Tibial nerve (tissue), 4 donors: ENCODE results near the gene FNDC3B. TPM values are rescaled to one million over a fixed set of nuclear protein-coding genes. Genes with fewer than 3 reads are reported as not detected.

Source experiments
- DNase-seq, 2 donors: peaks; one replicate each; pipeline ENCODE4 v3.0.0-alpha.2; 2019; ENCODE audit warnings: low spot score in 2 of 2
- H3K27ac ChIP-seq, 4 donors: fragments of 200-600 bp; sonication (generic) in 3 of 4; one replicate each; pipeline ENCODE4 v1.5.1; 2017 to 2019; ENCODE audit warnings: mild to moderate bottlenecking in 1 of 4
- H3K27me3 ChIP-seq, 2 donors: fragments of 200-600 bp; sonication (generic) in 1 of 2; one replicate each; pipeline versions ENCODE4 v1.5.1 to v1.6.0; 2017 to 2019
- H3K36me3 ChIP-seq, 3 donors: fragments of 200-600 bp; sonication (generic); one replicate each; pipeline ENCODE4 v1.5.1; 2018 to 2019
- H3K4me1 ChIP-seq, 4 donors: fragments of 200-600 bp; sonication (generic) in 3 of 4; one replicate each; pipeline ENCODE4 v1.5.1; 2017 to 2019
- H3K4me3 ChIP-seq, 4 donors: fragments of 200-600 bp; sonication (generic) in 3 of 4; one replicate each; pipeline ENCODE4 v1.5.1; 2017 to 2019; ENCODE audit warnings: mild to moderate bottlenecking in 1 of 4, moderate library complexity in 1 of 4
- H3K9me3 ChIP-seq, 4 donors: fragments of 200-600 bp; sonication (generic) in 3 of 4; one replicate each; pipeline ENCODE4 v1.5.1; 2017 to 2019
- EP300 ChIP-seq, 2 donors: sonication (generic); formaldehyde crosslinking; IDR thresholded peaks; one replicate each; pipeline ENCODE4 v1.6.1; 2017; ENCODE audit warnings: antibody characterized with exemption in 2 of 2, mild to moderate bottlenecking in 1 of 2
- POLR2A ChIP-seq, 2 donors: fragments of 450-650 bp; IDR thresholded peaks; one replicate each; pipeline ENCODE4 v1.6.1; 2017; ENCODE audit warnings: antibody characterized with exemption in 2 of 2, mild to moderate bottlenecking in 2 of 2, moderate library complexity in 2 of 2
- WGBS, 2 donors: methylation state at CpG; one replicate each; pipeline ENCODE4 v1.1.5; 2018; 5-methylcytosine and 5-hydroxymethylcytosine counted together
- total RNA-seq, 4 donors: library from RNA; depleted of rRNA; stranded (reverse); fragments of >200 nt; gene quantifications; one replicate each; pipeline ENCODE4 v1.1.0, GENCODE V29; 2016
- TF ChIP-seq, protein P1 (sequence below), 5 experiments: fragments of 200-600 bp in 3 of 5; fragments of 450-650 bp in 2 of 5; sonication (generic) in 3 of 5; IDR thresholded peaks; one replicate each; pipeline ENCODE4 v1.5.1; 2016 to 2019; ENCODE audit warnings: antibody characterized with exemption in 5 of 5, mild to moderate bottlenecking in 3 of 5, moderate library complexity in 2 of 5

FNDC3B gene
- total RNA-seq, 4 donors from 2014 or later: 87.5 to 106 (median 95.7) TPM

DNA sequence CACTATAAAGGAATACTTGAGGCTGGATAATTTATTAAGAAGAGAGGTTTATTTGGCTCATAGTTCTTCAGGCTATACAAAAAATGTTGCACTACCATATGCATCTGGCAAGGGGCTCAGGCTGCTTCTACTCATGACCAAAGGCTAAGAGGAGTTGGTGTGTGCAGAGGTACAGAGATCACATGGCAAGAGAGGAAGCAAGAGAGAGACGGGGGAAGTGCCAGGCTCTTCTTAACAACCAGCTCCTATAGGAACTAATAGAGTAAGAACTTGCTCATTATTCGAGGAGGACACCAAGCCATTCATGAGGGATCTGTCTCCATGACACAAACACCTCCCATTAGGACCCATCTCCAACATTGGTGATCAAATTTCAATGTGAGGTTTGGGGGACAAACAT lies 6.0 kb upstream of the FNDC3B start:
- Histone ChIP-seq H3K9me3 (no peaks in the 10 kb centered on the region), H3K27ac (no peak overlapping the region), H3K4me3 (no peak overlapping the region), H3K4me1 (peaks cover 0 to 1% (median 0%) of the 10 kb centered on the region in 4 donors), H3K27me3 (no peaks in the 10 kb centered on the region), H3K36me3 (no peaks in the 10 kb centered on the region)
- DNase-seq: no peak
- TF ChIP-seq, protein P1, sequence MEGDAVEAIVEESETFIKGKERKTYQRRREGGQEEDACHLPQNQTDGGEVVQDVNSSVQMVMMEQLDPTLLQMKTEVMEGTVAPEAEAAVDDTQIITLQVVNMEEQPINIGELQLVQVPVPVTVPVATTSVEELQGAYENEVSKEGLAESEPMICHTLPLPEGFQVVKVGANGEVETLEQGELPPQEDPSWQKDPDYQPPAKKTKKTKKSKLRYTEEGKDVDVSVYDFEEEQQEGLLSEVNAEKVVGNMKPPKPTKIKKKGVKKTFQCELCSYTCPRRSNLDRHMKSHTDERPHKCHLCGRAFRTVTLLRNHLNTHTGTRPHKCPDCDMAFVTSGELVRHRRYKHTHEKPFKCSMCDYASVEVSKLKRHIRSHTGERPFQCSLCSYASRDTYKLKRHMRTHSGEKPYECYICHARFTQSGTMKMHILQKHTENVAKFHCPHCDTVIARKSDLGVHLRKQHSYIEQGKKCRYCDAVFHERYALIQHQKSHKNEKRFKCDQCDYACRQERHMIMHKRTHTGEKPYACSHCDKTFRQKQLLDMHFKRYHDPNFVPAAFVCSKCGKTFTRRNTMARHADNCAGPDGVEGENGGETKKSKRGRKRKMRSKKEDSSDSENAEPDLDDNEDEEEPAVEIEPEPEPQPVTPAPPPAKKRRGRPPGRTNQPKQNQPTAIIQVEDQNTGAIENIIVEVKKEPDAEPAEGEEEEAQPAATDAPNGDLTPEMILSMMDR (IDR thresholded peaks at IDR 0.05): no peak
- TF ChIP-seq POLR2A (IDR thresholded peaks at IDR 0.05) (no peak), EP300 (IDR thresholded peaks at IDR 0.05) (no peak)
- 90 to 97% methylated on average over 2 of the region's 2 CpGs for WGBS, 2 donors

DNA sequence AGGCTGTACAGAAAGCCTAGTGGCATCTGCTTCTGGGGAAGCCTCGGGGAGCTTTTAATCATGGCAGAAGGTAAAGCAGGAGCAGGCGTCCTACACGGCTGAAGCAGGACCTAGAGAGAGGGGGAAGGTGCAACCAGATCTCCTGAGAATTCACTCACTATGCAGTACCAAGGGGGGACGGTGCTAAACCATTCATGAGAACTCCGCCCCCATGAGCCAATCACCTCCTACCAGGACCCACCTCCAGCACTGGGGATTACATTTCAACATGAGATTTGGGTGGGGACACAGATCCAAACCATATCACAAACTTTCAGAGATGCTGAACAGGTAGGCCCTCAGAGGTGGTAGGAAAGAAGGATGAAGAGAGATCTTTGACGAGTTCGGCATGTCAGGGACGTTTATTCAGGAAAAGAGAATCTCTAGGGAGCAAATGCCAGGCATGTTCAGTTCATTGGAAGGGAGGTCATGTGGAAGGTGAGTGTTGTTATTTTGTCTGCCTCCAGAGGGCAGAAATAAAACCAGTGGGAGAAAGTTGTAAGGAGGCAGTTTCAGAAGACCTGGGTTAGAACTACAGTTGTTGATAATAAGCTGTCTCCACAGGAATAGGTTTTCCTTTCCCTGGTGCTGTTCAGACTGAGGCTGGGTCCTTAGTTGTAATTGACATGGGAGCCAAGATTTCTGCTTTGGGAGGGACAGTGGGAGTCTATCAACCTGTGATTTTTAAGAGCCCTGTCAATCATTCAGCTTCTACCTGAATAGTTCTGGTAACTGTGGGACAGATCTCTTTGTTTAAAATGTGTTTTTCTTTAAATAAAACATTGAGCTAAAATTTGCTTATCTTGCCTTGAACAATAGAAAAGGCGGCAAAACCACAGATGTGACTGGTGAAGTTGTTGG lies 4.3 kb upstream of the FNDC3B start:
- WGBS, 2 donors: 79 to 87% methylated on average over 9 of the region's 9 CpGs
- H3K9me3 ChIP-seq: no peaks in the 10 kb centered on the region
- H3K27me3 ChIP-seq: no peaks in the 10 kb centered on the region
- peak in 1 of 2 donors; percentile 34 for DNase-seq
- no peak overlapping the region for H3K4me3 ChIP-seq
- no peak overlapping the region for H3K27ac ChIP-seq
- H3K4me1 ChIP-seq: peaks cover 0 to 9% (median 0%) of the 10 kb centered on the region in 4 donors
- TF ChIP-seq POLR2A (IDR thresholded peaks at IDR 0.05) (no peak), EP300 (IDR thresholded peaks at IDR 0.05) (no peak)
- TF ChIP-seq, protein P1 (IDR thresholded peaks at IDR 0.05): peak in 4 of 5 experiments; percentile 29 to 46 (median 35)
- H3K36me3 ChIP-seq: no peaks in the 10 kb centered on the region

DNA sequence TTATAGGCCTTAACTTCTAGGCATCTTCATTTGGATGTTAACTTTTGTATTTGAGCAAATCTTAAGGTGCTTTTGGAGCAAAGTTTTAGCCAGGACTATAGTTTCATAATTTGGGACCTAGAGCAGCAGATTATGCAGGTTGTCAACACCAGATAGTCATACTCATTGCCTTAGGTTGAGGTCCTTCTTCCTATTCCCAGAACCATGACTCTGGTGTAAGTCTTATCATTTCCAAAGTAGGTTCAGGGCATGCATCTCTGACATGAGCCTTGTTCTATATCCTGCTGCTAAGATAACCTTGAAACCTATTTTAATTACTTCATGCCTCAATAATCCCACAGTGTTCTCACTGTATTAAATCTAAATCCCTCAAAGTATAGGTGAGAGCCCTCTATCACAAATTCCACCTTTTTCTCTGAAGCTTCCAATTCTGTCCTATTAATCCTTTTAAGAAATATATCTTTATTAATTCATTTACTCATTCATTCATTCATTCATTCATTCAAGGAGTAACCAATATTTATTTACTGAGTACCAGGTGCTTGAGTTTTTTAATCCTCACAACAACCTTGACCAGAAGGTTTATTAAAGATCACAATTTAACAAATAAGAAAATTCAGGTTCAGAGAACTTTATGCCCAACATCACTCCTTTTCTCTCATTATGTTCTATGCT lies 2.7 kb upstream of the FNDC3B start:
- no peak for DNase-seq
- no peaks in the 10 kb centered on the region for H3K27me3 ChIP-seq
- no peaks in the 10 kb centered on the region for H3K36me3 ChIP-seq
- no peak overlapping the region for H3K27ac ChIP-seq
- H3K9me3 ChIP-seq: no peaks in the 10 kb centered on the region
- H3K4me1 ChIP-seq: peaks cover 0 to 13% (median 0%) of the 10 kb centered on the region in 4 donors
- no peak overlapping the region for H3K4me3 ChIP-seq
- TF ChIP-seq, protein P1 (IDR thresholded peaks at IDR 0.05): no peak
- TF ChIP-seq EP300 (IDR thresholded peaks at IDR 0.05) (no peak), POLR2A (IDR thresholded peaks at IDR 0.05) (no peak)

DNA sequence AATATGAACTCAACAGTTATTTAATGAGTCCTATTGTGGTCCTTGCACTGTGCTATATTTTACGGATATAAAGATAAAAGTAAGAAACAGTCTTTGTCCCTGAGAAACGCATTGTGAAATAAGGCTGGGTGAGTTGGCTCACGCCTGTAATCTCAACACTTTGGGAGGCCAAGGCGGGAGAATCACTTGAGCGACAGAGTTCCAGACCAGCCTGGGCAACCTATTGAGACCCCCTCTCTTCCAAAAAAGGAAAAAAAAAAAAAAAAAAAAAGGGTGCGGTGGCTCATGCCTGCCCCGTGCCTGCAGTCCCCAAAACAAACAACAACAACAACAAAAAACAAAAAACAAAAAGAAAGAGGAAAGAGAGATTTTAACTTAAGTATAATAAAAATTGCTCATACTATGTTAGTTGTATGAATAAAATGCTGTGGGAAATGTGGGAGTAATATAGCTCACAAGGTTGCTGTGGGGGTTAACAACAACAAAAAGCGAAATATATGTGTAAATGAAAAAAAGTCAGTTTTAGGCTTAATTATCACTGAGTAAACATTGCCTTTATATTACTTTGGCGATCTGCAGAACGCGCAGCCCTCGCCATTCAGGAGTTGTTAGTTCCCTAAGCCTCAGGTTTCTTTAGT lies 461 bp upstream of the FNDC3B start:
- Histone ChIP-seq H3K4me3 (peak overlapping the region; percentile 98 to 100 (median 98)), H3K27me3 (no peaks in the 10 kb centered on the region), H3K27ac (peak overlapping the region; percentile 96 to 100 (median 98)), H3K36me3 (peaks cover 0 to 4% (median 0%) of the 10 kb centered on the region in 3 donors), H3K9me3 (no peaks in the 10 kb centered on the region), H3K4me1 (peaks cover 0 to 35% (median 5%) of the 10 kb centered on the region in 4 donors)
- no peak for DNase-seq
- no peak for TF ChIP-seq POLR2A (IDR thresholded peaks at IDR 0.05)
- TF ChIP-seq EP300 (IDR thresholded peaks at IDR 0.05): no peak
- TF ChIP-seq, protein P1 (IDR thresholded peaks at IDR 0.05): no peak
- WGBS, 2 donors: 17 to 24% methylated on average over 12 of the region's 12 CpGs
